T-helper 1 cell treated with Interleukin-12 subunit alpha and Interleukin-12 subunit beta and Interleukin-4 antibody, amounts not matched to agents 30 ng/mL and 1 ng/mL, for 36 hours (primary cell): Measurements from ENCODE around the gene DCST1. TPM values are rescaled to one million over a fixed set of nuclear protein-coding genes. Genes with fewer than 3 reads are reported as not detected.

Experiments
- intact Hi-C: fragments of 100-400 bp; cut with micrococcal nuclease; formaldehyde crosslinking; loops from one replicate; pipeline ENCODE4 v1.15.1; 2024
- total RNA-seq: library from RNA; stranded (reverse); gene quantifications from 2 replicates; pipeline ENCODE4 v1.2.3, GENCODE V29; 2022

The DCST1 gene
- total RNA-seq, 1 donor from 2014 or later = not detected

DNA sequence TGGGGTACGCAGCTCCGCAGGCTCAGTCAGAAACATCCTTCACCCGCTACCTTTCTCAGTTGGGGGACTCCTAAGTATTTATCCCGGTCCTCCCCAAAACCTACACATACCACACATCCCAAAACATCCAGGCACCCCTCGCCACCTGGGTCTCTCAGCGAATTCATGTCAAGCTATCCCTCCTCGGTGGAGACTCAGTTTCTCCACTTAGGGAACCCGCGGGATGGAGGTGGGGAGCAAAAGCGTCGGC is 32.3 kb upstream of the DCST1 start:
- intact Hi-C loops = loop anchor here (1.0 to 5.0 kb wide), 6 partner anchors 16 to 779 kb away; partner anchors contain the start of genes EFNA4, KRTCAP2, TRIM46 and UBAP2L

GRCh38 chr1:155001675-155002463 is 31.8 kb upstream of the DCST1 start:
- intact Hi-C loops = loop anchor here (1.0 to 5.0 kb wide), 12 partner anchors 8 to 780 kb away; partner anchors contain the start of genes ADAM15, ADAR, CKS1B and EFNA4

- intact Hi-C loops = loop anchor here (1.0 to 5.0 kb wide), 8 partner anchors 8 to 780 kb away; partner anchors contain the start of genes ADAM15, ADAR, CKS1B and KRTCAP2
These were observed 31.0 kb upstream of the DCST1 start, which contains the start of gene ZBTB7B for GRCh38 chr1:155002464-155003226. Gene ZBTB7B, plus strand, starts transcription at chr1:155002802. Its CDS starts 11,859 bp downstream, at chr1:155014661.

GRCh38 chr1:155003227-155003765 is 30.3 kb upstream of the DCST1 start:
- intact Hi-C loops = loop anchor here (2.0 to 5.0 kb wide), 3 partner anchors 169 to 781 kb away; partner anchors contain the start of genes ADAR, KRTCAP2, TRIM46 and UBAP2L

GRCh38 chr1:155003766-155004351 is 29.8 kb upstream of the DCST1 start:
- intact Hi-C loops = loop anchor here (2.0 to 5.0 kb wide), 3 partner anchors 168 to 782 kb away; partner anchors contain the start of genes ADAR, KRTCAP2, TRIM46 and UBAP2L

GRCh38 chr1:155004352-155005075 is 29.1 kb upstream of the DCST1 start:
- intact Hi-C loops = loop anchor here (5.0 kb wide), 3 partner anchors 168 to 782 kb away; partner anchors contain the start of genes KRTCAP2, TRIM46 and UBAP2L

DNA sequence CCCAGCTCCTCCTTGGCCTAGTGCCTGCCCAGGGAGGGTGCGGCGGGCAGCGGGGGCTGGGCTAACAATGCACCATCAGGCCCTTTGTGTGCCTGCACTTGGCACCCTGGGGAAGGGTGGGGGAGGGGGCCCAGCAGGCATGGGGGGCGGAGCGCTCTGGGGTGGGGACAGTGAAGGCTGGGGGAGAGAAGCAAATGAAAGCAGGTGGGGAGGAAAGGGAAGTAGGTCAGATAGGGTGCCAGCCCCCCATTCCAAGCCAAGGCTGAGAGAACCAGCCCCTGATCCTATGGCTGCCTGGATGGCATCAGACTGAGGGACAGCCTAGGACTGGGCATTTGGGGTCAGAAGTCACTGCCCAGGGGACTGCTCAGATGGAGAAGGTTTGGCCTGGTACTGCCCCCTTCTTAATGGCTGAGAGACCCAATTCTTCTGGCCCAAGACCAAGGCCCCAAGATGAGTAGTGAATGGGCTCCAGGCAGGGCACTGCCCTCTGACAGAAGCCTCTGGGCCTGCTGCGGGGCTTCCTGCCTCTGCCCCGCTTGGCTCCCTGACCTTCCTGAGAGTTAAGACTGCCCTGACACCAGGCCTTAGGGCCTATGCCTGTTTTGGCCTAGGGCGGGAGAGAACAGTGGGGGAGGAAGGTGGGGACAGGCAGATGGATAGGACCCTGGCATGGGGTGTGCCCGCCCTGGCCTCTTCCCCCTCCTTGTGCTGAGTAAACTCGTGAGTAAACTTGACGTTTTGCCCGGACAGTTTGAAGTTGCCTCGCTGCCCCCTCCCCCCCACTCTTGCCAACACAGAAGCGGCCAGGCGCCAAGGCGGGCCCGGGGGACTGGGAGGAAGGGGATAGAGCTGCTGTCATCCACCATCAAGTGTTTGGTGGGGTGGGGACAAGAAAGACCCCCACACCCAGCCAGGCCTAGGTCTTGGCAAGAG is 28.3 kb upstream of the DCST1 start:
- intact Hi-C loops = loop anchor here (1.0 to 5.0 kb wide), 4 partner anchors 12 to 187 kb away; partner anchors contain the start of genes FLAD1 and PMVK

DNA sequence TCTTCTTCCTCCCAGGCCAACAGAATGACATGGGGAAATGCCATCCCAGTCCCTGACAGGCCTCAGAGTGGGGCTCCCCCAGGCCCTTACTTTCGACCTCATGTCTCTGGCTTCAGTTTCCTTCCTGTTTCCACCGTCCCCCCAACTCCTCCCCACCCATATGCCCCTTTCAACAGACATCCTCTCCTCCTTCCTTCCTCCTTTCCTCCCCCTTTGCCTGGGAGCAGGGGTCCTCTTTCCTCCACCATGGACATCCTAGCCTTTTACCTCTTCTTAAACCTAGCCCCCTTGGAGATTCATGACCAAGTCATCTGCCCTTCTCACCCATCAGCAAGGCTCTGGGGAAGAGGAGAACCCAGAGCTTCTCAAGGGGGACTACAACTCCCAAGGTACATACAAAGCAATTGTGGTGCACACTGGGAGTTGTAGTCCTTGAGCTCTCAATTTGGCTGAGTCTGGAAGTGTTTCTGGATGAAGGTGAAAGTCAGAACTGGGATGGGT is 27.0 kb upstream of the DCST1 start:
- intact Hi-C loops = loop anchor here (1.0 to 5.0 kb wide), 5 partner anchors 11 to 186 kb away; partner anchors contain the start of genes DPM3, FLAD1 and PMVK

DNA sequence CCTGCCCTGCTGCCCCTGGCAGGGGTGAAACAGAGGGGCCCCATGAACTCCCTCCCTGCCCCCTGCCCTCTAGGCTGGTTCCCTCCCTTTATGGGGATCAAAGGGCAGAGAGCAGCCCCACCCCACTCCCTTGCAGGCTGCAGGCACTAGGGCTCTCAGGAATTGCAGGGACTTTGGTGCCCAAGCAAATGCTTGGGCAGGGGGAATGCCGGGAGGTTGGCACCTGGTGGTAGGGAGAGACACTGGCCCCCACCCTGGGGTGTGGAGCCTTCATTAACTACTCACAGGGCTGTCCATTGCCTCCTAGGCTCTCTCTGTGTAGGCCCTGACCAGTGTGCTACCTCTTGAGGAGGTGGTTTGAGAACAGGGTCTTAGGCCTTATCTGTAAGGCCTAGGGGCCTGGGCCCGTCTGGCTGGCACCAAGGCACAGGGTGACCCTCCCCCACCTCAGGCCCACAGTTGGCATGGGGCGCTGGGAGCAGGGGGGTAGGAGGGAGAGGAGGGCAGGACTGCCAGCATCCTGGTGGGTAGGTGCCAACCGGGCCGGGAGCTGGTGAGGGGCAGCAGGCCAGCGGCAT is 26.3 kb upstream of the DCST1 start:
- intact Hi-C loops = loop anchor here (1.0 to 5.0 kb wide), 3 partner anchors 71 to 185 kb away; partner anchors contain the start of genes DPM3 and PMVK

GRCh38 chr1:155008015-155008941 is 25.3 kb upstream of the DCST1 start:
- intact Hi-C loops = loop anchor here (5.0 kb wide), 1 partner anchor 184 kb away; no protein-coding TSS in a partner anchor

DNA sequence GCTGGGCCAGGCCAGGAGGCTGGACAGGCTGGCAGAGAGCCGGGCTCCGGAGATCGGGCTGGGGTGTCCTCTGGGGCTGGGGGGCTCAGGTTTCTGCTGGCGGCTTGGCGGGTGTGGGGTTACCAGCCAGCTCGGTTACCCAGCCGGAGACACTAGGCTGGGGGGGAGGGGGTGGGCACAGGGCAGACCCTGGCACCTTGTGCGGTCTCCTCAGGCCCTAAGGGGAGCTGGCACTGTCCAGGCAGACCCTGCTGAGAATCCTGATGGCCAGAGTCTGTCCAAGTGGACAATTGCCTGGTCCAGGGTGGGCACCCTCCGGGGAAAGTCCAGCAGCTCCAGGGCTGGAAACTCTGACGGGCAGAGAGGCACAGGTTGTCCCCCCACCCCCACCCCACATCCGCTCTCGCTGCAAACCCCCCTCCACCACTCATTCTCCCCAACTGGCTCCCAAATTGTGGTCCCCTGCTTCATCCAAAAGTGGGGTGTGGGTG is 24.4 kb upstream of the DCST1 start:
- intact Hi-C loops = loop anchor here (5.0 kb wide), 1 partner anchor 183 kb away; no protein-coding TSS in a partner anchor

GRCh38 chr1:155009742-155010141 is 23.9 kb upstream of the DCST1 start:
- intact Hi-C loops = loop anchor here (1.0 to 5.0 kb wide), 2 partner anchors 7 to 183 kb away; partner anchors contain the start of gene ZBTB7B

GRCh38 chr1:155010211-155010918 is 23.3 kb upstream of the DCST1 start:
- intact Hi-C loops = loop anchor here (1.0 kb wide), 1 partner anchor 8 kb away; the partner anchor contains the start of gene ZBTB7B

- intact Hi-C loops = no loop called here
These were observed 22.6 kb upstream of the DCST1 start for GRCh38 chr1:155011004-155011416.

DNA sequence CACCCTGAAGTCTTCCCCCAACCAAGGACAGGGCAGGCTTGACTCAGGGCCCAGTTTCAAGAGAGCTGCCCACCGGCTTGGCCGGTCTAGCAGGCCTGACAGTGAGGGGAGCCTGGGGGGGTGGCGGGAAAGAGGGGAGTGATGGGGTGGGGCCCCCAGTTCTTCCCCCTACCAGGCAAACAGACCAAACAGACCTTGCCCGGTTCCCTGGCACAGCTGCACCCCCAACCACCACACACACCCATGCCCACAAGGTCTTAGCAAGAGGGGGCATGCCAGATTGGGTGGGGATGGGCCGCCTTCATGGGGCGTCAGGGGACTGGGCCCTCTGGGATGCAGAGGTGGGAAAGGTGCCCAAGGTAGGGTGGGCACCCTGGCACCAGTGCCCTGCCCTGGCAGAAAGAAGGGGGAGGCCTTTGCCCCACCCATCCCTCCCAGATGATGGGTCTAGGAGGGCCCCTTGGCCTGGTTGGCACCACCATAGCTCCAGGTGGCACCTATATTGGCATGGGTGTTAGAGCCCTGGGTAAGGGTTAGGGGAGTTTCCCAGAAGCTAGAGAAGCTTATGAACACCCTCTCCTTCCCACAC is 22.1 kb upstream of the DCST1 start:
- intact Hi-C loops = loop anchor here (2.0 kb wide), 1 partner anchor 39 kb away; the partner anchor contains the start of gene ADAM15
